ENCODE measurements around the gene NXNL2.

The NXNL2 gene

DNA sequence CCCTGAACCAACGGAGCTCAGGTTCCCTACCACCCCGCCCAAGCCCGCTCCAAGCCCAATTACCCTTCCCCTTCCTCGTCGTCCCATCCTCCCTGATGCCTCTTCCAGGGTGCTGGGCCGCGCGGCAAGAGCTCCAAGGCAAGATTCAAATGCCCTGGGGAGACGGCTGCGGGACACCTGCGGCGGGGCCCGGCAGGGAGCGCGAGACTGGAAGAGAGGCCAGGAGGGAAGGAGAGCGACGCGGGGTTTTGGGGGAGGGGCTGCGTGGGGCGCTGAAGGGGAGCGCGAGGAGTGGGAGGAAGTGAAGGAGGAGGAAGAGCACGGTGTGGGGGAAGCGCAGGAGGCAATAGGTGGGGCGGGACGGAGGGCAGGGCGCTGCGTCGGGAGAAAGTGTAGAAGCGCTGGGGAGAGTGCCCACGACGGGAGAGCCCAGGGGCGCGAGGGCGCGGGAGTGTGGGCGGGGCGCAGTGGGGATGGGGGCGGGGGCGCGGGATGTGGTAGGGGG lies 975 bp upstream of the NXNL2 start:
- peak; percentile 71 for DNase-seq

DNA sequence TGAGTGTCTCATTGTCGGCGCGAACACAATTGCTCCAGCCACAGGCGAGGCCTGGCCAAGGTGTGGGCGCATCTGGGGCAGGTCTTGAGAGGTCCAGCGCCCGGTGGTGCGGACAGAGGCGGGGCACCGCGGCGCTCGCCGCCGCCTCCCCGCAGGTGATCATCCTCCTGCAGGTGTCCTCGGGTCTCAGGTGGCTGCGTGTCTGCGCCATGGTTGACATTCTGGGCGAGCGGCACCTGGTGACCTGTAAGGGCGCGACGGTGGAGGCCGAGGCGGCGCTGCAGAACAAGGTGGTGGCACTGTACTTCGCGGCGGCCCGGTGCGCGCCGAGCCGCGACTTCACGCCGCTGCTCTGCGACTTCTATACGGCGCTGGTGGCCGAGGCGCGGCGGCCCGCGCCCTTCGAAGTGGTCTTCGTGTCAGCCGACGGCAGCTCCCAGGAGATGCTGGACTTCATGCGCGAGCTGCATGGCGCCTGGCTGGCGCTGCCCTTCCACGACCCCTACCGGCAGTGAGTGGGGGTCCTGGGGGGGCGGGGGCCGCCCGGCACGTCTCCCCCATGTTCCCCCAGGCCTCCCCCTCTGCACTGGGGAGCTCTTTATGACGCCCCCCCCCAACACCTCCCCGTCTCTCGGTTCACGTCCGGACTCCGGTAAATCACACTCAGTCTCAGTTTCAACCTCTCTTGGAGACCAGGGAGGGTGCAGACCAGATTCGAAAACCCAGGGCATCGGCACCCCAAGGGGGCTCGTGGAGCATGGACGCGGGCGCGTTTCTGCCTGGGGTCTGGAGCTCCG lies 446 bp downstream of the NXNL2 start:
- peak; percentile 14 for DNase-seq

DNA sequence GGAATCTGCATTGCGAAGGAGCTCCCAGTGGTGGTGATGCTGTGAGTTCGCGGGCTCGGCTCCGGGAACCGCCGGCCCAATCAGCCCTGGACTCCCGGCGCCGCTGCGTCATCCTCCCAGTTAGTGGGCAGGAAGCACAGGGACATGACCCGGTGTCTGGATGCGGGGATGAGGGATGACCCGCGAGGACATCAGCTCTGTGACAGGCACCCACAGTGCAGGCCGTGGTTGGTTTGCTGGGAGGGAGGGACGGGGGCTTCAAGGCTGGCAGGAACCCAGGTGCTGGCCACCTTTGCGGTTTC lies 996 bp downstream of the NXNL2 start:
- no peak for DNase-seq

DNA sequence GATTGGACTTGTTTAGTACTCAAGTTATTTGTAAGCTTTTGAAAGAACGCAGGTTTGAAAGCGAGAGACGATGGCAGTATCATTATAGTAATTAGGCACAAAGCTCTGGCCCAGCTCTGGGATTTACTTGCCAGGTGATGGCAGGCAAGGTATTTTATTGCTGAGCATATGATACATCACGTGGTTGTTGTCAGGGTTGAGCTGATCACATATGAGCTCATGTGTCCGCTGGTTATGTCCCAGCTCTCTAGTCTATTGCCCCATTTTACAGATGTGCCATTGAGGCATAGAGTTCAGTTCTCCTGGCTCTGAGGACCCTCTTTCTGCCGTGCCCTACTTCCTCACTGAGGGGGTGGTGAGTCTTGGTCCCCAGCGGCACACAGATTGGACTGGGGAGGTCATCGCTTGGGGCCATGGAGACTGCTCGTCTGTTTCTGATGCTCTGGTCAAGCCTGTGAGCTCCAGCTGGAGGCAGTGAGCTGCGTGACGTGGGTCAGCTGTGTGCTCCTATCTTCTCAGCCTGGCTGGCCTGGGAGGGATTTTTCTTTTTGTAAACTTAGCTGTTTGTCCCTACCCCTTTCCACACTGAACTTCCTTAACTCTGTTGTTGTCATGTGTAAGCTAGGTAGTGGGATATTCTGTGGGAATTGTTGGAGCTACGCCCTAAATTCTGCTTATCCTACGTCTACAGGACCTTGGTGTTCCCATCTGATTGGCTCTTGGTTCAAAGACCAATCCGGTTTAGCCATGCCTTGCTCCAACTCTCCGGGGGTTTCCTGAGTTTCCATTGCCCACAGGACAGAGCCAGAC lies 2.2 kb downstream of the NXNL2 start:
- DNase-seq = no peak

DNA sequence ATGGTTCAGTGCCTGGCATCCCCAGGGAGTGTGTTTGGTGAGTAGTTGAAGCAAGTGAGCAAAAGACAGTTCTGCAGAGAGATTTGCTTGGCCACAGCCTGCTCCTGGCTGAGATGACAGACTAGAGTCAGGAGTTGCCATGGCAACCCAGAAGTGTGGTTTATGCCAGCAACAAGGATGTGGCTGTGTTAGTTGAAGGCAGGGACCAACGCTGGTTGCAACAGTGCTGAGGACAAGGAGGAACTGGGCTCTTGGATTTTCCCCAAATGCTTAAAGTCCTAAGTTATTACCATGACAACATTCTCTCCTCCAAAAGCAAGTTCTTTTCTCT lies 2.7 kb downstream of the NXNL2 start:
- DNase-seq = no peak

GRCh38 chr9:88538311-88539085 lies 3.5 kb downstream of the NXNL2 start:
- DNase-seq = no peak

DNA sequence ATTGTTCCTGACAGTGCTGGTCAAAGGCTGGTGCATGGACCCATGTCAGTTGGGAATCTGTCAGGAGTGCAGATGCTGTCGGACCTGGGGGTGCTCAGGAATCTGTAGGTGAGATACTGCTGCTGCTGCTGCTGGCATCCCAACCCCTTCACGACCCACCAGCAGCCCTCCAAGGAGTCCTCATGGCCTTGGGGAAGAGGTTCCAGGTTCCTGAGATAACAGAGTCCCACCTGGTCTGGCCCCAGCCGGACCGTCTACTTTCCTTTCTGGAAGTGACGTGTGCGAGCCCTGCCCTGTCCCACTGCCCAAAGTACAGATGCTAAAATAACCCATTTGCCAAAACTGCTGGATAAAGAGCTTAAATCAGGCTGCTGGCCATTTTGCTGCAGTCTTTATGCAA lies 4.3 kb downstream of the NXNL2 start:
- no peak for DNase-seq

- no peak for DNase-seq
Observed at GRCh38 chr9:88540251-88540763, 5.3 kb downstream of the NXNL2 start.

DNA sequence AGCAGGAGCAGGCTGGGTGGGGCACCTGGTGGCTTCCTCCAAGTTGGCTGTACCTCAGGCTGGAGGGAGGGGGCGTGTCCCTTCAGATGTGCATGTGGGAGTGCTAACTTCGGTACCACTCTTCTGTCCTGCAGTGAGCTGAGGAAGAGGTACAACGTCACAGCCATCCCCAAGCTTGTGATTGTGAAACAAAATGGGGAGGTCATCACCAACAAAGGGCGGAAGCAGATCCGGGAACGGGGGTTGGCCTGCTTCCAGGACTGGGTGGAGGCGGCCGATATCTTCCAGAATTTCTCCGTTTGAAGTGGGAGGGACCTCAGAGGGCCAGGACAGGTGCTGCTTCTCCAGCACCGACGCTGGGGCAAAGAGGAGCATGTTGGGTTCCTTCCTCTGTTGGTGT lies 9.3 kb downstream of the NXNL2 start:
- DNase-seq = no peak

DNA sequence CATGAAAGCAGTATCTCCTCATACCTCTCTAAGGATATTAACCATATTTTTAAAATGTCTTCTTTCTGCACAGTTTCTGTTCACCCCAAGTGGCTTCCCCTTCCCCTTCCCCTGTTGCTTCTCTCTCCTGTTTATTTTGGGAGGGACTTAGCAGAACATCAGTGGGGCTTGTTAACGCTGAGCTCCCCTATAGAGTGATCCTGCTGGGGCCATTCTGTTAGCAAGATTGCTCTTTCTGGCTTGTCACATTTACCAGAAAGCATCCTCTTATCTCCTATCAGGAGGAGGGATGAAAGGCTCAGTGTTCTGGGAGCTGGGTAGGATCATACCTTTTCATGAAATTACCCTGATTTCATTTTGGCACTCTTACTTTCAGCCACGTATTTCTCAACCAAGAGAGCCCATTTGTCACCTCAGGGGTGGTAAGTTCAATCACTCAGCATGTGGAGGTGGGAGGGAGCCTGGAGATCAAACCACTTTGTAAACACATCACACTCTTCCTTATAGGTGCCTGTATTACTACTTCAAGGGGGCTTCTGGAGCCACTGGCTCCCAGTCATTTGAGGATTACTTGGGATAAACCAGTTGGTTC lies 16.7 kb downstream of the NXNL2 start:
- DNase-seq = no peak

DNA sequence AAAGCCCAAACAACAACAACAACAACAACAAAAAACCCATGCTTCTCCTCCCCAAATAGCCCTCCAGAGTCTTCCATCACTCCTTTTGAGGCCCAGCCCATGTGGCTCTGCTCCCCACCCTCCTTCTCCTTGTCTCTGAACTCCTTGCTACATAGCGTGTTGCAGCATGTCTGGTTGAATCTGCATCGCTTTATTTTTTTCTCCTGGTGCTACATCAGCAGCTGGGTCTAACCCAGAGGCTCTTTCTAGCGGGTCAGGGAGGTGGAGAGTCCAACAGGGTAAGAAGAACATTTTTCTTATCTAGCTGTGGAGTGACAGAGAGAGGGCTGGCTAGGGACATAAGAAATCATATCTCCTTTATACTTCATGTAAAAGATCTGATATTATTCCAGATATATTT lies 18.4 kb downstream of the NXNL2 start:
- no peak for DNase-seq

- DNase-seq = no peak
Observed at GRCh38 chr9:88555268-88555980, 20.4 kb downstream of the NXNL2 start.

- DNase-seq = no peak
Observed at GRCh38 chr9:88559661-88560060, 24.7 kb downstream of the NXNL2 start.

- no peak for DNase-seq
Observed at GRCh38 chr9:88567870-88568269, 32.9 kb downstream of the NXNL2 start.

GRCh38 chr9:88571419-88571818 lies 36.4 kb downstream of the NXNL2 start:
- DNase-seq = no peak

DNA sequence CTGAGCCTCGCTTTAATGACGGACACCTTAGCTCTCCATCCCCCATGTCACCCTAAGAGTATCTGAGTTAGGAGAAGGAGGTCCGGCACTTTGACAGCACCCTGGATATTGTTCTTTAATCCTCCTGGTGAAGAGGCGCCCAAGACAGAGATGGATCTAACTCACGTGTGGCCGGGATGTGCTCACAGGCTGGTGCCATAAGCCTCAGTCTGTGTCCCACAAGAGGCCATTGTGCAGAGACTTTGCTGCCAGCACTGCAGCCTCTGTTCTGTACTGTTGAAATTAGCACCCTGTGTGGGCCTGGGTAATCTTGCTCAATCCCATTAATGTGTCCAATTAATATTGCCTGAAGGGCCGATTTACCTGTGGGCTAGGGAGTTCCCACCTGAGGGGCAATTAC lies 37.7 kb downstream of the NXNL2 start:
- DNase-seq = no peak

- DNase-seq = no peak
Observed at GRCh38 chr9:88574953-88575352, 40.0 kb downstream of the NXNL2 start.

GRCh38 chr9:88577256-88578120 lies 42.5 kb downstream of the NXNL2 start:
- DNase-seq = no peak

DNA sequence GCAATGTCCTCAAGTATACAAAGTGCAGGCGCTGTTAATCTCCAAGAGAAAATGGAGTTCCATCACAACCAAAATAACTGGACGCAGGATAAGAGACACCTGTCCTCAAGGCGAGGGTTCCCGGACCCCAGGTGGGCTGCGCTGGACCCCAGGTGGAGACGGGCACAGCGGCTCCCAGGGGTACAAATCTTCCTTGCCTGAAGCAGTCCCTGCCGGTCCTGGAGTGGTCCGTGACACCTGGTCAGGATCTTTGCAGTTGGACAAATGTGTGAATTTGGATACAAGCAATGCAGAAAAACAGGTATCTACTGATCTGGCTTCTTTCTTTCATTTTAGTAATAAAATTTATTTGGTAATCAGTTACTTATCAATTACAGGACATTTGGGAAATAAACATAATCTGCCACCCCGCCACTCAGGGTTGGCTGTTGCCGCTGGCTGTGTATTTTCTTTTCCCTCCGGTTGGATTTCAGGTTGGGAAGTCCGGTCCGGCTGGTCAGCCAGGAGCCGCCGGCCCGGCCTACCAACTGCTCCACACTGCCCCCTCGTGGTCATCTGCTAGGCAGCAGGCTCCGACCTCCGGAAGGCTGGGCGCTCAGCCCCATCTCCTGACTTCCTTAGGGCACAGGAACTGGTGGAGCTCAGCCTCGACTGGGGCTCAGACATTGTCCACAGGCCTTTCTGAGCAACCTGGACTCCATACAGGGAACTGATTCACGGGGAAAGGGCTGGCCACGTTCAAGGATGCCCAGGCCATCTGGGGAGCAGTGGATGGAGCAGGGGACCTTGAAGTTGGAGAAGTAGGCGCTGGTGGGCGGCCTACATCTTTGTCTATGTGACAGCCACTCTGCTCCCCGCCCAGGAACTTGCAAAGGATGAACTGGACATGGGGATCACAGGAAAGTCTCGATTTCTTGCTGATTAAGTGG lies 43.4 kb downstream of the NXNL2 start:
- DNase-seq = peak; percentile 73

DNA sequence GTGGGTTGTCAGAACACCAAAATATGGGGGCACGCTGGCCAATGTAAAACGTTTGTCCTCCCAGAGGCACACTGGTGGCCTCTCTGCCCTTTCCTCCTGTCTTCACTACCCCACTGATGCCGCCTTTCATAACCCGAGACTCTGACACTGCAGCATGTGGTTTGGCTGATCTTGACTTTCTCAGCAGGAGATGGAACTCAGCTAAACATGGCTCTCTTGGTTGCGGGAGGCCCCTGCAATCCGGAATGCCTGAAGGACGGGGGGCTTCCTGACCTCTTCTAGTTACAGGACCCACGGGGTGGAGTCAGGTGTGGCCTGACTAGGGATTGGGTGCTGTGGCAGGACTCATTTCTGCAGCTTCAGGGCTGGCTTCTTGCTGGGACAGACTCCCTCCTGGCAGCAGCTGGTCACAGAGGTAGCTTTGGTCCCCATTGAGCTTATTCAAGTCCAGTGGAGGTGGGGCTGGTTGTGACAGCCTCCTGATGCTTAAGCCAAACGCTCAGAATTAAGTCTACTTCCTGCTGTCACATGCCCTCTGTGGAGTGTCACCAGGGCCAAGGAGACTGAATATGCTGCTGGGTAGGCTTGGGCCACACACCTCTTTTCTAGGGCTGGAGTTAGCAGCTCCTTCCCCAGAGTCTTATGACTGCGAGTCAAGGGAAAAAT lies 44.2 kb downstream of the NXNL2 start:
- no peak for DNase-seq
